ENCODE data around the gene GRAP2.

The GRAP2 gene

GRCh38 chr22:39915295-39915726 is 14.4 kb downstream of the GRAP2 start:
- H3K4me2 ChIP-seq (ENCODE audit: low read length): no peak overlapping the region

GRCh38 chr22:39916496-39916895 is 15.6 kb downstream of the GRAP2 start:
- H3K36me3 ChIP-seq (ENCODE audit: control insufficient read depth, low read length): no peaks in the 10 kb centered on the region
- TF ChIP-seq EZH2phosphoT487 (IDR thresholded peaks at IDR 0.05; ENCODE audit: borderline replicate concordance, low read length) (no peak), CTCF (IDR thresholded peaks at IDR 0.05; ENCODE audit: low read depth, low read length, poor library complexity, severe bottlenecking) (no peak)

More at GRCh38 chr22:39915295-39915726, 14.4 kb downstream of the GRAP2 start:
- Histone ChIP-seq H3F3A (ENCODE audit: control insufficient read depth, insufficient read depth) (no peaks in the 10 kb centered on the region), H3K4me3 (ENCODE audit: low read length) (no peak overlapping the region), H3K27ac (ENCODE audit: low read depth, low read length) (no peak overlapping the region), H3K27me3 (ENCODE audit: control insufficient read depth, low read length) (peaks cover 21% of the 10 kb centered on the region), H3K9me3 (ENCODE audit: control insufficient read depth, insufficient read depth, low read length) (no peaks in the 10 kb centered on the region), H3K4me1 (ENCODE audit: control insufficient read depth, low read length) (no peaks in the 10 kb centered on the region), H3K9me2 (replicated peaks; ENCODE audit: control insufficient read depth, low read length) (no peaks in the 10 kb centered on the region), H4K20me1 (ENCODE audit: control insufficient read depth, insufficient read depth, low read depth, low read length) (no peaks in the 10 kb centered on the region), H3K36me3 (ENCODE audit: control insufficient read depth, low read length) (no peaks in the 10 kb centered on the region), H3K79me2 (ENCODE audit: control insufficient read depth, low read length) (no peaks in the 10 kb centered on the region)
- TF ChIP-seq EZH2phosphoT487 (IDR thresholded peaks at IDR 0.05; ENCODE audit: borderline replicate concordance, low read length) (no peak), CTCF (IDR thresholded peaks at IDR 0.05; ENCODE audit: low read depth, low read length, poor library complexity, severe bottlenecking) (no peak)

GRCh38 chr22:39917197-39917643 is 16.3 kb downstream of the GRAP2 start:
- Histone ChIP-seq H3K79me2 (ENCODE audit: control insufficient read depth, low read length) (no peaks in the 10 kb centered on the region), H3K4me1 (ENCODE audit: control insufficient read depth, low read length) (no peaks in the 10 kb centered on the region), H3K4me3 (ENCODE audit: low read length) (no peak overlapping the region), H4K20me1 (ENCODE audit: control insufficient read depth, insufficient read depth, low read depth, low read length) (no peaks in the 10 kb centered on the region), H3K4me2 (ENCODE audit: low read length) (no peak overlapping the region), H3F3A (ENCODE audit: control insufficient read depth, insufficient read depth) (no peaks in the 10 kb centered on the region), H3K9me2 (replicated peaks; ENCODE audit: control insufficient read depth, low read length) (no peaks in the 10 kb centered on the region), H3K36me3 (ENCODE audit: control insufficient read depth, low read length) (no peaks in the 10 kb centered on the region), H3K27ac (ENCODE audit: low read depth, low read length) (no peak overlapping the region), H3K9me3 (ENCODE audit: control insufficient read depth, insufficient read depth, low read length) (no peaks in the 10 kb centered on the region), H3K27me3 (ENCODE audit: control insufficient read depth, low read length) (peaks cover 36% of the 10 kb centered on the region)
- TF ChIP-seq CTCF (IDR thresholded peaks at IDR 0.05; ENCODE audit: low read depth, low read length, poor library complexity, severe bottlenecking): no peak
- no peak for TF ChIP-seq EZH2phosphoT487 (IDR thresholded peaks at IDR 0.05; ENCODE audit: borderline replicate concordance, low read length)

More at GRCh38 chr22:39916496-39916895, 15.6 kb downstream of the GRAP2 start:
- H3K4me1 ChIP-seq (ENCODE audit: control insufficient read depth, low read length): no peaks in the 10 kb centered on the region
- no peak overlapping the region for H3K4me3 ChIP-seq (ENCODE audit: low read length)
- no peaks in the 10 kb centered on the region for H4K20me1 ChIP-seq (ENCODE audit: control insufficient read depth, insufficient read depth, low read depth, low read length)
- no peak overlapping the region for H3K27ac ChIP-seq (ENCODE audit: low read depth, low read length)
- H3F3A ChIP-seq (ENCODE audit: control insufficient read depth, insufficient read depth): no peaks in the 10 kb centered on the region
- no peaks in the 10 kb centered on the region for H3K79me2 ChIP-seq (ENCODE audit: control insufficient read depth, low read length)
- H3K9me2 ChIP-seq (replicated peaks; ENCODE audit: control insufficient read depth, low read length): no peaks in the 10 kb centered on the region
- H3K4me2 ChIP-seq (ENCODE audit: low read length): no peak overlapping the region
- peaks cover 31% of the 10 kb centered on the region for H3K27me3 ChIP-seq (ENCODE audit: control insufficient read depth, low read length)
- H3K9me3 ChIP-seq (ENCODE audit: control insufficient read depth, insufficient read depth, low read length): no peaks in the 10 kb centered on the region
